Effector memory CD8-positive, alpha-beta T cell (primary cell): Measurements from ENCODE around the gene KRTAP1-4.

Source experiments
- ATAC-seq: fragments of 150-1000 bp; cut with Tn5 transposase; replicated peaks from 2 replicates; pipeline ENCODE4 v1.10.0; 2021; ENCODE audit warnings: mild to moderate bottlenecking, moderate library complexity
- DNase-seq, 3 experiments: peaks; one replicate each; pipeline ENCODE4 v3.0.0; 2021
- H3K27ac Mint-ChIP-seq, 2 donors: one replicate each; pipeline ENCODE4 v1.8.0; 2022; ENCODE audit warnings: mild to moderate bottlenecking in 2 of 2, mixed read lengths in 2 of 2, moderate library complexity in 2 of 2
- H3K27me3 Mint-ChIP-seq, 2 donors: one replicate each; pipeline ENCODE4 v1.8.0; 2022; ENCODE audit warnings: mixed read lengths in 2 of 2
- H3K36me3 Mint-ChIP-seq: one replicate; pipeline ENCODE4 v1.8.0; 2022; ENCODE audit warnings: mild to moderate bottlenecking, moderate library complexity, mixed read lengths; ENCODE audit not compliant: insufficient read depth
- H3K4me1 Mint-ChIP-seq, 2 donors: one replicate each; pipeline ENCODE4 v1.8.0; 2022; ENCODE audit warnings: low read depth in 2 of 2, mixed read lengths in 2 of 2
- H3K4me3 Mint-ChIP-seq, 2 donors: one replicate each; pipeline ENCODE4 v1.8.0; 2022; ENCODE audit warnings: mild to moderate bottlenecking in 2 of 2, mixed read lengths in 2 of 2, moderate library complexity in 2 of 2
- H3K9me3 Mint-ChIP-seq, 2 donors: one replicate each; pipeline ENCODE4 v1.8.0; 2022; ENCODE audit warnings: mixed read lengths in 2 of 2

KRTAP1-4 gene

DNA sequence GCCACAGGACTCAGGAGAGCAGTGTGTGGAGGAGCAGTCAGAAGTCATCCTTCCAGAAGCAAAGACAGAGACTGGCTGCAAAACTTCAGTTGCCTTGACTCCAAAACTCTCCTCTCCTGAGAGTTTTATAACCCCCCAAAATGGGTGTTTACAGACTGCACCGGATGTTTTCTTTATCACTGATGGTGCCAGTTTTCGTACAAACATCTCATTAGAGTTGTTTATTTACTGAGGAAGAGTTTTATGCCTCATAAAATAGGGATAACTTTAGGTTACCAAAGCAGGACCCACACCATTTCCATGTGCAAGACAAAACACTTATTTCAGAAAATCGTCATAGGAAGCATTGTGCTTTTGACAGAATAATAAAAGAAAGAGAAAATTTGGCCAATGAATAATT, 45.8 kb downstream of the KRTAP1-4 start, which contains the start of gene KRT40:
KRT40 (minus strand) TSS at position 101 of the 400 bp plus-strand sequence; CDS start at position 48, 53 bp downstream.
- Mint-ChIP-seq H3K27me3 (peaks cover 33 to 62% of the 10 kb centered on the region in 2 donors), H3K9me3 (no peaks in the 10 kb centered on the region), H3K4me1 (no peaks in the 10 kb centered on the region), H3K4me3 (no peak within 1 kb of the TSS), H3K27ac (no peak within 1 kb of the TSS), H3K36me3 (no peaks in the 10 kb centered on the region)
- ATAC-seq (no peak), DNase-seq (no peak)

GRCh38 chr17:40981115-40981514, 48.9 kb downstream of the KRTAP1-4 start:
- peaks cover 33 to 57% of the 10 kb centered on the region in 2 donors for H3K27me3 Mint-ChIP-seq
- H3K4me3 Mint-ChIP-seq: no peak overlapping the region
- H3K36me3 Mint-ChIP-seq: no peaks in the 10 kb centered on the region
- H3K4me1 Mint-ChIP-seq: no peaks in the 10 kb centered on the region
- H3K9me3 Mint-ChIP-seq: no peaks in the 10 kb centered on the region
- ATAC-seq (no peak), DNase-seq (no peak)
- no peak overlapping the region for H3K27ac Mint-ChIP-seq

- no peak for DNase-seq
These were observed 49.4 kb downstream of the KRTAP1-4 start for GRCh38 chr17:40980596-40980995.

DNA sequence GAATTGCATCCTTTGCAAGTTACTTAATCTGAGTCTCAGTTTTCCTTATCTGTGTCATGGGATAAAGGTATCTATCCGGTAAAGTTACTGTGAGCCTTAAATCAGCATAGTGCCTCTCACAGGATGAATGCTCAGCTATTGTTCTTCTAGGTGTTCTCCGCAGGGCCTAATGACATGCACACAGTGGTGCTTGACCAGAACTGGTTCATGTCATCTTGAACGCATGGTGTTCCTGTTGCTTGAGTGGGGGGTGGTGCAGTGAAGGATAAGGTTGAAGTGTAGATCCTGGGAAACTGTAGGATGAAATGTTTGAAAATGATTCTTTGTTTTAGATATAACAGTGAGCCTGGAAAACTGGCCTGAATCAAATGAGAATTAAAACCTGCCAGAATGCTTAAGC, 49.9 kb downstream of the KRTAP1-4 start:
- ATAC-seq: no peak
- no peak for DNase-seq
- Mint-ChIP-seq H3K4me3 (no peak overlapping the region), H3K9me3 (no peaks in the 10 kb centered on the region), H3K4me1 (no peaks in the 10 kb centered on the region), H3K27me3 (peaks cover 43 to 65% of the 10 kb centered on the region in 2 donors), H3K27ac (no peak overlapping the region), H3K36me3 (no peaks in the 10 kb centered on the region)

More at GRCh38 chr17:40980596-40980995, 49.4 kb downstream of the KRTAP1-4 start:
- no peak overlapping the region for H3K4me3 Mint-ChIP-seq
- no peaks in the 10 kb centered on the region for H3K4me1 Mint-ChIP-seq
- no peak for ATAC-seq
- peaks cover 38 to 60% of the 10 kb centered on the region in 2 donors for H3K27me3 Mint-ChIP-seq
- H3K9me3 Mint-ChIP-seq: no peaks in the 10 kb centered on the region
- no peak overlapping the region for H3K27ac Mint-ChIP-seq
- H3K36me3 Mint-ChIP-seq: no peaks in the 10 kb centered on the region
